T-helper 17 cell (primary cell): ENCODE data around the gene NLGN1. TPM values are rescaled to one million over a fixed set of nuclear protein-coding genes. Genes with fewer than 3 reads are reported as not detected.
"Not testable (repeated sequence)": the region's sequence is repeated elsewhere in the genome, so short reads cannot be mapped to it uniquely, and the experiment has no call there.

Source experiments
- ATAC-seq: fragments of 150-1000 bp; cut with Tn5 transposase; 2 replicates; pipeline ENCODE4 v1.10.0; 2021; ENCODE audit warnings: mild to moderate bottlenecking, moderate library complexity
- DNase-seq, 3 donors: peaks; one replicate each; pipeline versions ENCODE4 v3.0.0 to v3.0.0-alpha.2; 2020 to 2021
- H3K9me3 ChIP-seq: one replicate; pipeline ENCODE4 v1.7.0; 2013; ENCODE audit warnings: low read length, mild to moderate bottlenecking; ENCODE audit not compliant: control insufficient read depth, poor library complexity, severe bottlenecking
- H3K27ac Mint-ChIP-seq: one replicate; pipeline ENCODE4 v1.8.0; 2022; ENCODE audit warnings: mild to moderate bottlenecking, moderate library complexity, mixed read lengths
- H3K27me3 Mint-ChIP-seq: one replicate; pipeline ENCODE4 v1.8.0; 2022; ENCODE audit warnings: mixed read lengths
- H3K36me3 Mint-ChIP-seq: one replicate; pipeline ENCODE4 v1.8.0; 2022; ENCODE audit warnings: low read depth, mixed read lengths
- H3K4me1 Mint-ChIP-seq: one replicate; pipeline ENCODE4 v1.8.0; 2022; ENCODE audit warnings: mild to moderate bottlenecking, mixed read lengths
- H3K4me3 Mint-ChIP-seq: one replicate; pipeline ENCODE4 v1.8.0; 2022; ENCODE audit warnings: mild to moderate bottlenecking, moderate library complexity, mixed read lengths
- total RNA-seq, 4 donors: library from RNA in 2 of 4; stranded (reverse) in 2 of 4; gene quantifications; one replicate each; pipeline ENCODE4 v1.2.3 and lab custom pipeline; 2022 to 2026

The NLGN1 gene
- total RNA-seq, 2 donors from 2014 or later, result not detected

DNA sequence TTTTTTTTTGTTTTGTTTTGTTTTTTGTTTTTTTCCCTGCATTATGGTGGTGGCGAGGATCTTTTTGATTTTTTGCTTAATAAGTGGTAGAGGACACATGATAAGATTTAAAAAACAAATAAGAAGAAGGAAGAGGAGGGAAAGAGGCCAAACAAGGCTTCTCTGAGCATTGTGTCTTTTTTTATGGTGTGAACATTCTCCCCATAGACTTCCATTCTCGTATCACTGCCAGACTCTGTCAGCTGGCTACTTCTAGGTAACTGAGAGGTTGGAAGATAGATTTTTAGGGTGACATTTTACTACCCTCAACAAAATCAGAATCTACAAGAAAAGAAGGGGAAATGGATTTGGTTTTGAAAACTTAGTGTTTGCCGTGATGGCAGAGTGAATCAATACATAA lies 3.8 kb downstream of the NLGN1 start:
- Mint-ChIP-seq H3K4me1 (peaks cover 3% of the 10 kb centered on the region), H3K36me3 (no peaks in the 10 kb centered on the region), H3K27me3 (peaks cover 34% of the 10 kb centered on the region), H3K27ac (no peak overlapping the region), H3K4me3 (no peak overlapping the region)
- peaks cover 5% of the 10 kb centered on the region for H3K9me3 ChIP-seq
- no peak for DNase-seq
- no peak for ATAC-seq

DNA sequence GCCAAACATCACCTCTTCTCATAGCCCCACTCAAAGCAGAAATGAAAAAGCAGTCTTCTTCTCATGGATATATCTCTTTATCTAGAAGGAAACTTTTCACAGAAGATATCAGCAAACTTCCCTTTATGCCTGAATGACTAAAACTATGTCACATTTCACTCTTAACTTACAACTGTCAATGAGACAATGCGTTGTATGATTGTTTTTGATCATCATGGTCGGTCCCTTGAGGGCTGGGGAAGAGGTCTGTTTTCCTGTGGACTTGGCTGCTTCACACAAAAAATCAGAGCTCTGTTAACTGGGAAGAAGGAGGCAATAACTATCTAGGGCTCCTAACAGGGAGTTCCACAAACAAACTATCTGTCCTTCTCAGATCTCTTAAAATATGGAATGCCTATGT lies 5.1 kb downstream of the NLGN1 start:
- Mint-ChIP-seq H3K4me1 (no peaks in the 10 kb centered on the region), H3K4me3 (no peak overlapping the region), H3K27ac (no peak overlapping the region), H3K27me3 (peaks cover 24% of the 10 kb centered on the region), H3K36me3 (no peaks in the 10 kb centered on the region)
- peaks cover 5% of the 10 kb centered on the region for H3K9me3 ChIP-seq
- ATAC-seq (no peak), DNase-seq (no peak)

DNA sequence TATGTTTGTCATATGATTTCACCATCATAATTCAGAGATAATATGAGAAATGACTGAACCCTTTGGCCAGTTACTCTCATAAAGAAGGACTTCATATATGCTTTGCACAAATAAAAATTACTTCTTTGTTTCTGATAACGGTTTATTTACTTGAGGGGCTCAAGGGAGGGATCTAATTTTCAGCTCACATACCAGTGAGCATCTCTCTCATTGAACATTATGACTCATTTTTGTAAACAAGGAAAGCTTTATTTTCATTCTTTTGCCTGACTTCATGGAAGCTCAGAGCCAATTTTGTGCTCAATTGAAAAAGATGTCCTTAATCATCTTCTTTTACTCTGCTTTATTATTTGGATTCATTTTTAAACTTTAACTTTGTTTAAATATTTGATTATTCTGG lies 5.8 kb downstream of the NLGN1 start:
- ATAC-seq (no peak), DNase-seq (no peak)
- Mint-ChIP-seq H3K27ac (no peak overlapping the region), H3K27me3 (peaks cover 18% of the 10 kb centered on the region), H3K4me3 (no peak overlapping the region), H3K4me1 (no peaks in the 10 kb centered on the region), H3K36me3 (no peaks in the 10 kb centered on the region)
- H3K9me3 ChIP-seq, result peaks cover 5% of the 10 kb centered on the region

DNA sequence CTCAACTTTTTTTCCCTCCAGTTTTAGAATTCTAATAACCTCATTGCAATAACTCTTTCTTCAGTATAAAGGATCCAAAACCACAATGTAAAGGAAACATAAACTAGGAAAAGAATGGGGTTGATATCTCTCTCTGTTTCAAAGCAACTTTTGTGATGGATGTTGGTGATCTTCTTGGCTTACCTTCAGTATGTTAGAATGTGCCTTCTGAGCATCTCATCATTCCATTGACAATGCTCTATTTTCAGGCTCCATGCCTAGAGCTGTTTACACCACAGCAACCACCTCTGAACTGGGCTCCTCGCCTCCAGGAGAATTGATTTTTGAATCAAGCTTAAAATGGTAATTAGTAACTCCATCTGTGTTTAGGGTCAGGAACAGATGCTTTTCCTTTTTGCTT lies 6.6 kb downstream of the NLGN1 start:
- no peak overlapping the region for H3K27ac Mint-ChIP-seq
- H3K9me3 ChIP-seq, result peaks cover 5% of the 10 kb centered on the region
- H3K4me1 Mint-ChIP-seq, result no peaks in the 10 kb centered on the region
- no peaks in the 10 kb centered on the region for H3K36me3 Mint-ChIP-seq
- DNase-seq (no peak), ATAC-seq (no peak)
- H3K27me3 Mint-ChIP-seq, result peaks cover 14% of the 10 kb centered on the region
- H3K4me3 Mint-ChIP-seq, result no peak overlapping the region

DNA sequence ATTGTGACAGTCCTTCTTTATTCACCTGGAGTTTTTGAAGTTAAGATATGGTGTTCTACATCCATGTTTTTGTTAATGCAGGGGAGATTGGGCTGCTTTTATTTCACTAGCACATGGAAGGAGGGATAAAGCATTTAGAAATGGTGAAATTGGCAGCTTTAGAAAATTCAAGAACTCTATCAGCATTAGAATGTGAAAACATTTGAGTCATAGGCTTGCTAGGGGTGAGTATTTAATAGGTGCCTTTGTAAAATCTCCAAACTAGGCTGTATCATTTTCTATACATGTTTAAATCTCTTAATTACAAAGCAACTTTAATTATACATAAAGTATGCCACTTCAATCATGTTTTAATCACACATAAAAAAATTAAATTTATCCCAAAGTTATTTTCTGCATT lies 12.9 kb downstream of the NLGN1 start:
- Mint-ChIP-seq H3K27me3 (no peaks in the 10 kb centered on the region), H3K36me3 (no peaks in the 10 kb centered on the region), H3K27ac (no peak overlapping the region), H3K4me1 (no peaks in the 10 kb centered on the region), H3K4me3 (no peak overlapping the region)
- no peak for ATAC-seq
- no peak for DNase-seq
- no peaks in the 10 kb centered on the region for H3K9me3 ChIP-seq

DNA sequence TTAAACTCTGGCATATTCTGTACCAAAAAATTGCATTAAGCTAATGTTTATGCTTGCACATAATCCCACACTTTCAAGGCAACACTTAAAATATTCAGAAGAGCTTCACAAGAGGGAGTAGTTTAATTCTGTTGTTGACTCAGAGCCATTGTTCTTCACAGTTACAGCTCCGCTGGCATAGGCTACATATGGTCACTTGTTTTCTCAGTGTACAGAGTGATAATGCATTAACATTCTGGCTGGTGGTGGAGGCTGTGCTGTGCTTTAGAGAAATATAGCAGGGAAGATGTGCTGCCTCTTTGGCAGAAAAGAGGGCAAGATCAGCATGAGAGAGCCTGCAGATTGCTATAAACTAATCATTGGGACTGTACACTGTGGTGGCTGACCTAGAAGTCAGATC lies 13.3 kb downstream of the NLGN1 start:
- Mint-ChIP-seq H3K4me1 (no peaks in the 10 kb centered on the region), H3K4me3 (no peak overlapping the region), H3K27me3 (no peaks in the 10 kb centered on the region), H3K27ac (no peak overlapping the region), H3K36me3 (no peaks in the 10 kb centered on the region)
- ATAC-seq (no peak), DNase-seq (no peak)
- no peaks in the 10 kb centered on the region for H3K9me3 ChIP-seq

DNA sequence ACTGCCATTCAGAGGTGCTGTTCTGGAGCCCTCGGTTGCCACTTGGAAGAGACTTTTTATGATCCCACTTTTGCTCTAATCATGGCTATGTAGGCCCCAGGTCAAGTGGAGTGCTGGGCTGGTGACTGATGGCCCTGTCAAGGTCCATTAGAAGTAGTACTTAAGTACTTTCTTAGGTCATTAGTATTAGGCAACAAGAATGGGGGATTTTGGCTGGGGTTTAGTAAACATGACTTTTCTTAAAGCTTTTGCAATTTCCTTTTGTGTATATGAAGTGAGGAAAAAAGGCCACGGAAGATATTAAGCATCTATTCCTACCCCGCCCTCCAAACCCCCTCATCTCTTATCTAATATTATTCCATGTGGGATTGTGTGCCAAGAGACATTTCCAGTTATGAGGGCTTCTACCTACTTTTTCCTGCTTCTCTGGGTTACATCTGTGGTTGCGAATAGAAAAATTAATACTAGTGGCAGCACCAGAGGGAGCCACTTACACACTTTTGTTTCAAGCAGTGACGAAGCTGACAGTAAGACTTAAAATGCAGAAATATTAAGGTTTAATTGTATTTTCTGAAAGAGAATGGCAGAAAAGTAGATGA lies 13.9 kb downstream of the NLGN1 start:
- no peak overlapping the region for H3K27ac Mint-ChIP-seq
- ATAC-seq (no peak), DNase-seq (no peak)
- H3K4me3 Mint-ChIP-seq, result no peak overlapping the region
- H3K9me3 ChIP-seq, result no peaks in the 10 kb centered on the region
- no peaks in the 10 kb centered on the region for H3K27me3 Mint-ChIP-seq
- no peaks in the 10 kb centered on the region for H3K36me3 Mint-ChIP-seq
- no peaks in the 10 kb centered on the region for H3K4me1 Mint-ChIP-seq

DNA sequence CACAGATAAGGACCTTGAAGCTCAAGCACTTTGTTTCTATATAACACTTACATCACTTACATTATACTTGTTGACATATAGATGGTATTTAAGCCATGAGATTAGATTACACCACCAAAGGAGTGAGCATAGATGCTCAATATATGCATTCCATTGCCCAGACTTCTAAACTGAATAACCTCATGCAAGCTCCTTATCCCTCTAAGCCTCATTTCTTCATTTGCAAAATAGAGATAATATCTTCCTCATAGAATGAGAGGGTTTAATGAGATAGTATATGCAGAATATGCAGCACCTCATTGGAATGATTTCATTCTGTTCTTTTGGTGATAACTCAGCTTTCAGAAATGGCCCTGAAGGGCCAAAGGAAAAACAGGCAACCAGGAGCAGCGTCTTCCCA lies 18.5 kb downstream of the NLGN1 start:
- Mint-ChIP-seq H3K27me3 (no peaks in the 10 kb centered on the region), H3K4me1 (no peaks in the 10 kb centered on the region), H3K4me3 (no peak overlapping the region), H3K36me3 (no peaks in the 10 kb centered on the region), H3K27ac (no peak overlapping the region)
- ATAC-seq (no peak), DNase-seq (no peak)
- H3K9me3 ChIP-seq, result no peaks in the 10 kb centered on the region

DNA sequence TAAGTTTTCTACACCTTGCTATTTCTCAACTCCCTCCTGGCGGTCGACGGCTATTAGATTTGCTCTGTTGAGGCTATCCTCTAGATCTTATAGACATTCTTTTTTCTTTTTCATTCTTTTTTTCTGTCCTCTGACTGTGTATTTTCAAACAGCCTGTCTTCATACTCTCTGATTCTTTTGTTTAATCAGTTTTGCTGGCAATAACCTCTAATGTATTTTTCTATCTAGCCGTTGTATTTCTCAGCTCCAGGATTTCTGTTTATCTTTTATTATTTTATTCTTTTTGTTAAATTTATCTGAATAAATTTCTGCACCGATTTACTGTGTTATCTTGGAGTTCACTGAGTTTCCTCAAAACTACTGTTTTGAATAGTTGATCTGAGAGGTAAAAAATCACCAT lies 31.5 kb downstream of the NLGN1 start:
- no peaks in the 10 kb centered on the region for H3K27me3 Mint-ChIP-seq
- H3K4me1 Mint-ChIP-seq, result no peaks in the 10 kb centered on the region
- H3K36me3 Mint-ChIP-seq, result no peaks in the 10 kb centered on the region
- no peak for ATAC-seq
- no peak overlapping the region for H3K4me3 Mint-ChIP-seq
- no peak overlapping the region for H3K27ac Mint-ChIP-seq
- no peak for DNase-seq
- no peaks in the 10 kb centered on the region for H3K9me3 ChIP-seq

DNA sequence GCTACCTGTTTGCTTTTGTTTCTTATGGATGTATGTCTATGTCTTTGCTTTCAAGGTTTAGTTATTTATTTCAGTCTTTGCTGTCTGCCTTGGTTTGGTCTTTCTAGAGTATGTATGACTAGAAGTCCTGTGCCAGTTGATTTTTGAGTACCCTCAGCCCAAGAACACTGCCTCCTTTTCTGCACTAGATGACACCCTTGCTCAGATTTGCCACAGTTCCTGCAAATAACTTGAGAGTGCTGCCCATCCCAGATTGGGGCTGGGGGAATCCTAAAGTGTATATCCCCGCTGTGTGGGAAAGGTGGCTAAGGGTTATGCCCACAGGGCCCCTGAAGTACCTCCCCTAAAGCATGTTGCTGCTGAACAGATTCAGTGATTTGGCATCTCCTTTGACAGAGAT lies 32.0 kb downstream of the NLGN1 start:
- DNase-seq, result no peak
- H3K4me1 Mint-ChIP-seq, result no peaks in the 10 kb centered on the region

DNA sequence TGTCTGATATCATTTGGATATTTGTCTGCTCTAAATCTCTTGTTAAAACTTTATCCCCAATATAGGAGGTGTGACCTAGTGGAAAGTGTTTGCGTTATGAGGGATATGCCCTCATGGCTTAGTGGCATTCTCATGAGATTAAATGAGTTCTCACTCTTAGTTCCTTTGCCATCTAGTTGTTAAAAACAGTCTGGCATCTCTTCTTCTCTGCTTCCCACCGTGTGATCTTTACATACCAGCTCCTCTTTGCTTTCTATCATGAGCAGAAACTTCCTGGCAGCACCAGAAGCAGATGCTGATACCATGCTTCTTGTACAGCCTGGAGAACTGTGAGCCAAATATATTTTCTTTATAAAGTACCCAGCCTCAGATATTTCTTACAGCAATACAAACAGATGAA lies 33.0 kb downstream of the NLGN1 start:
- no peak overlapping the region for H3K4me3 Mint-ChIP-seq
- H3K36me3 Mint-ChIP-seq, result no peaks in the 10 kb centered on the region
- H3K4me1 Mint-ChIP-seq, result no peaks in the 10 kb centered on the region
- no peaks in the 10 kb centered on the region for H3K9me3 ChIP-seq
- DNase-seq, result no peak
- no peak overlapping the region for H3K27ac Mint-ChIP-seq
- no peaks in the 10 kb centered on the region for H3K27me3 Mint-ChIP-seq
- no peak for ATAC-seq

More for the DNA sequence above, 32.0 kb downstream of the NLGN1 start:
- no peaks in the 10 kb centered on the region for H3K9me3 ChIP-seq
- Mint-ChIP-seq H3K4me3 (no peak overlapping the region), H3K36me3 (no peaks in the 10 kb centered on the region), H3K27me3 (no peaks in the 10 kb centered on the region), H3K27ac (no peak overlapping the region)
- no peak for ATAC-seq

DNA sequence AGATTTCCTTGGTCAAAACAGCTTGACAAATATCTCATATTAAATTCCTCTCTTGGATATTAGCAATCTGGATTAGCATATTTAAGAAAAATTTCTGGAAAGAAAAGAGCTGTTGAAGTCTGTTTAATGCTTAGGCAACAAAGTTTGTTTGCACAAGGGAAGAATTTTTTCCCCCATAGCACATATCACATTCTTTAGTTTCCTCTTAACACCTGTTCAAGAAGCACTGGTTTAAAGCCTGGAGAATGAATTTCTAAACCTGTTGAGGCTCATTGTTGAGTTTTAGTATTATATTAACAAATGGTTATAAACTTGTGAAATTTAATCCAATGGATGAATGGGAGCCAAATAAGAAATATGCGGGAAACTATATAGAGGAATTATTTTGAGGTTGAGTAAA lies 41.5 kb downstream of the NLGN1 start:
- no peak overlapping the region for H3K4me3 Mint-ChIP-seq
- no peaks in the 10 kb centered on the region for H3K9me3 ChIP-seq
- H3K27me3 Mint-ChIP-seq, result no peaks in the 10 kb centered on the region
- H3K27ac Mint-ChIP-seq, result no peak overlapping the region
- no peak for ATAC-seq
- H3K4me1 Mint-ChIP-seq, result no peaks in the 10 kb centered on the region
- DNase-seq, result no peak
- H3K36me3 Mint-ChIP-seq, result no peaks in the 10 kb centered on the region

DNA sequence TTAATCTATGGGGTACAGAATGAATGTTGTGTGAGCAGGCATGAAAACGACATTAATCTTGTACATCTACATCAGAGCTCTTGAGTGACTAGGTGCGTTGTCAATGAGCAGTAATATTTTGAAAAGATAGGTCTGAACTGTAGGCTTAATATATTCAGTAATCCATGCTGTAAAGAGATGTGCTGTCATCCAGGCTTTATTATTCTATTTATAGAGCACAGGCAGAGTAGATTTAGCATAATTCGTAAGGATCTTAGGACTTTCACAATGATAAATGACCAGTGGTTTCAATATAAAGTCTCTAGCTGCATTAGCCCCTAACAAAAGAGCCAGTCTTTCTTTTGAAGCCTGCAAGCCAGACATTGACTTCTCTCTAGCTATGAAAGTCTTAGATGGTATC lies 43.0 kb downstream of the NLGN1 start:
- DNase-seq (no peak), ATAC-seq (no peak)
- Mint-ChIP-seq H3K4me1 (no peaks in the 10 kb centered on the region), H3K4me3 (no peak overlapping the region), H3K27ac (no peak overlapping the region), H3K27me3 (no peaks in the 10 kb centered on the region), H3K36me3 (no peaks in the 10 kb centered on the region)
- no peaks in the 10 kb centered on the region for H3K9me3 ChIP-seq

DNA sequence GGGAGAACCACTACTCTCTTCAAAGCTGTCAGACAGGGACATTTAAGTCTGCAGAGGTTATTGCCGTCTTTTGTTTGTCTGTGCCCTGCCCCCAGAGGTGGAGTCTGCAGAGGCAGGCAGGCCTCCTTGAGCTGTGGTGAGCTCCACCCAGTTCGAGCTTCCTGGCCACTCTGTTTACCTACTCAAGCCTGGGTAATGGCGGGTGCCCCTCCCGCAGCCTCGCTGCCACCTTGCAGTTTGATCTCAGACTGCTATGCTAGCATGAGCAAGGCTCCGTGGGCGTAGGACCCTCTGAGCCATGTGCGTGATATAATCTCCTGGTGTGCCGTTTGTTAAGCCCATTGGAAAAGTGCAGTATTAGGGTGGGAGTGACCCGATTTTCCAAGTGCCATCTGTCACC lies 54.0 kb downstream of the NLGN1 start:
- not testable (repeated sequence) for ATAC-seq, H3K4me3 Mint-ChIP-seq, H3K9me3 ChIP-seq, DNase-seq, H3K27ac Mint-ChIP-seq, H3K27me3 Mint-ChIP-seq, H3K36me3 Mint-ChIP-seq, H3K4me1 Mint-ChIP-seq
